Effector memory CD8-positive, alpha-beta T cell (primary cell): Measurements from ENCODE around the gene ITGB3BP.
"Not testable (repeated sequence)": the region's sequence is repeated elsewhere in the genome, so short reads cannot be mapped to it uniquely, and the experiment has no call there.

Experiments
- ATAC-seq: fragments of 150-1000 bp; cut with Tn5 transposase; replicated peaks from 2 replicates; pipeline ENCODE4 v1.10.0; 2021; ENCODE audit warnings: mild to moderate bottlenecking, moderate library complexity
- DNase-seq, 3 experiments: peaks; one replicate each; pipeline ENCODE4 v3.0.0; 2021
- H3K27ac Mint-ChIP-seq, 2 donors: one replicate each; pipeline ENCODE4 v1.8.0; 2022; ENCODE audit warnings: mild to moderate bottlenecking in 2 of 2, mixed read lengths in 2 of 2, moderate library complexity in 2 of 2
- H3K27me3 Mint-ChIP-seq, 2 donors: one replicate each; pipeline ENCODE4 v1.8.0; 2022; ENCODE audit warnings: mixed read lengths in 2 of 2
- H3K36me3 Mint-ChIP-seq: one replicate; pipeline ENCODE4 v1.8.0; 2022; ENCODE audit warnings: mild to moderate bottlenecking, moderate library complexity, mixed read lengths; ENCODE audit not compliant: insufficient read depth
- H3K4me1 Mint-ChIP-seq, 2 donors: one replicate each; pipeline ENCODE4 v1.8.0; 2022; ENCODE audit warnings: low read depth in 2 of 2, mixed read lengths in 2 of 2
- H3K4me3 Mint-ChIP-seq, 2 donors: one replicate each; pipeline ENCODE4 v1.8.0; 2022; ENCODE audit warnings: mild to moderate bottlenecking in 2 of 2, mixed read lengths in 2 of 2, moderate library complexity in 2 of 2
- H3K9me3 Mint-ChIP-seq, 2 donors: one replicate each; pipeline ENCODE4 v1.8.0; 2022; ENCODE audit warnings: mixed read lengths in 2 of 2

The ITGB3BP gene

GRCh38 chr1:63429281-63429680, 93.7 kb downstream of the ITGB3BP start:
- Mint-ChIP-seq H3K4me1 (no peaks in the 10 kb centered on the region), H3K4me3 (no peak overlapping the region), H3K9me3 (peaks cover 0 to 1% of the 10 kb centered on the region in 2 donors), H3K27ac (no peak overlapping the region), H3K36me3 (peaks cover 18% of the 10 kb centered on the region), H3K27me3 (no peaks in the 10 kb centered on the region)
- DNase-seq (no peak), ATAC-seq (no peak)

GRCh38 chr1:63428815-63429214, 94.2 kb downstream of the ITGB3BP start:
- Mint-ChIP-seq H3K27me3 (no peaks in the 10 kb centered on the region), H3K9me3 (peaks cover 0 to 1% of the 10 kb centered on the region in 2 donors), H3K4me1 (no peaks in the 10 kb centered on the region), H3K27ac (no peak overlapping the region), H3K4me3 (no peak overlapping the region), H3K36me3 (peaks cover 18% of the 10 kb centered on the region)
- ATAC-seq (no peak), DNase-seq (no peak)

GRCh38 chr1:63423649-63424048, 99.4 kb downstream of the ITGB3BP start:
- Mint-ChIP-seq H3K4me3 (no peak overlapping the region), H3K4me1 (no peaks in the 10 kb centered on the region), H3K9me3 (no peaks in the 10 kb centered on the region), H3K27ac (no peak overlapping the region), H3K27me3 (no peaks in the 10 kb centered on the region), H3K36me3 (peaks cover 6% of the 10 kb centered on the region)
- no peak for DNase-seq
- ATAC-seq: no peak

DNA sequence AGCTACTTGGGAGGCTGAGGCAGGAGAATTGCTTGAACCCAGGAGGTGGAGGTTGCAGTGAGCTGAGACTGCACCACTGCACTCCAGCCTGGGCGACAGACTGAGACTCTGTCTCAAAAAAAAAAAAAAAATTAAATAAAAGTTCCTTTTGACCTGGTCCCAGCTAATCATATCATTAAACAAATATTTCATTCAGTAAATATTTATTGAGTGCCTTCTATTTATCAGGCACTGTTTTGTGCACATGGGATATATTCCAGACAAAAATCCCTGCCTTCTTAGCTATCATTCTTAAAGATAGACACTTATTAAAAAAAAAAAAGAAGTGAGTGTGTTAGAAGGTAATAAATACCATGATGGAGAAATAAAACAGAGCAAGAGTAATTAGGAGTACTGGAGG, 102.3 kb downstream of the ITGB3BP start:
- not testable (repeated sequence) for DNase-seq, H3K27ac Mint-ChIP-seq

GRCh38 chr1:63418101-63418500, 104.9 kb downstream of the ITGB3BP start:
- DNase-seq: no peak
- H3K9me3 Mint-ChIP-seq: no peaks in the 10 kb centered on the region
- H3K36me3 Mint-ChIP-seq: peaks cover 17% of the 10 kb centered on the region
- H3K4me3 Mint-ChIP-seq: no peak overlapping the region
- H3K27ac Mint-ChIP-seq: no peak overlapping the region
- ATAC-seq: no peak
- H3K27me3 Mint-ChIP-seq: no peaks in the 10 kb centered on the region
- H3K4me1 Mint-ChIP-seq: no peaks in the 10 kb centered on the region

More for the DNA sequence above, 102.3 kb downstream of the ITGB3BP start:
- not testable (repeated sequence) for ATAC-seq, H3K27me3 Mint-ChIP-seq, H3K9me3 Mint-ChIP-seq, H3K4me1 Mint-ChIP-seq, H3K4me3 Mint-ChIP-seq
- peaks cover 10% of the 10 kb centered on the region for H3K36me3 Mint-ChIP-seq

DNA sequence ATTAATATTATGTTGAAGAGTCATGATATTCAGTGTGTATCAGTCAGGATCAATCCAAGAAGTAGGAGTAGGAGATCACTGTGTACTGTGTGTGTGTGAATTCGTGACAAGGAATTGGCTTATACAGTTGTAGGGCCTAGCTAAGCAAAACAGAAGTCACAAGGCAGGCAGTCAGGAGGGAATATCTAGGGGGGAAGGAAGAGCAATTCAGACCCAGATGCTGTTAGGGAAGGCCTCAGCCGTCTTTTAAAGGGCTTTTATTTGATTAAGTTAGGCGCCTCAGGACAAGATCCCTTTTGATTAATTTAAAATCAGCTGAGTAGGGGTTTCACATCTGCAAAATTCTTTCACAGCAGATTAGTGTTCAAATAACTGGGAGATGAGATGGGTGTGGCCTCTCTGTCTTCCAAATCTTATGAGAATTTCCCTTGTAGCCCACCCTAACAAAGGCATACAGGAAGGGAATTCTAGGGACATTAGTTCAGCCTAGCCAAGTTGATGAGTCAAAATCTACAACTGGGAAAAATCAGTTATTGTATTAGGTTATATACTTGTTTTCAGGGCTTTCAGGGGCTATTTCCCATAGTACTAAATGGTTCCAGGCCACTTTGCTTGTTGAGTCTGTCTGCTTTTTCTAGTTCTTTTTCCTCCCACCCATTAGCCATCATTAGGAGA, 108.2 kb downstream of the ITGB3BP start:
- Mint-ChIP-seq H3K4me3 (no peak overlapping the region), H3K9me3 (no peaks in the 10 kb centered on the region), H3K36me3 (peaks cover 20% of the 10 kb centered on the region), H3K27ac (no peak overlapping the region), H3K4me1 (no peaks in the 10 kb centered on the region), H3K27me3 (no peaks in the 10 kb centered on the region)
- no peak for DNase-seq
- no peak for ATAC-seq

- Mint-ChIP-seq H3K4me3 (no peak overlapping the region), H3K9me3 (no peaks in the 10 kb centered on the region), H3K36me3 (peaks cover 20% of the 10 kb centered on the region), H3K27ac (no peak overlapping the region), H3K4me1 (no peaks in the 10 kb centered on the region), H3K27me3 (no peaks in the 10 kb centered on the region)
- ATAC-seq (no peak), DNase-seq (no peak)
These were observed 109.6 kb downstream of the ITGB3BP start for GRCh38 chr1:63413394-63413793.

DNA sequence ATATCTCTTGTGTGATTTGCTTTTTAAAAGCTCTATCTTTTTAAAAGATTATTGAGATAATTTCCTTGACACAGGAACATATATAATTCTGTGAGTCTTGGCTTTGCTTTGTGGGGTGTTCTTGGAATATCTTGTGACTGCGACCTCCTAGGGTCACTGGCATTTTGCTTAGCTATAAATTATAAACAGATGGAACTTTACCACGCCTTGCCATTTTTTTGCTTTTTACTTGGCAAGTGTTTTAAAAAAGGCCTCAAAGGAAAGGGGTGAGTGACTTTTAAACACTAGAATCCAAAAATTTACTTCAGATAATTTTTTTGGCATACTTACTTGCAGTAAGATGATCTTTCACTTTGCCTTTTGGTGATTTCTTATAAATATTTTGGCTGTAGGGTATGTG, 112.0 kb downstream of the ITGB3BP start:
- Mint-ChIP-seq H3K9me3 (no peaks in the 10 kb centered on the region), H3K27me3 (no peaks in the 10 kb centered on the region), H3K36me3 (peaks cover 18% of the 10 kb centered on the region), H3K4me3 (no peak overlapping the region), H3K27ac (no peak overlapping the region), H3K4me1 (no peaks in the 10 kb centered on the region)
- ATAC-seq (no peak), DNase-seq (no peak)

GRCh38 chr1:63408331-63408730, 114.7 kb downstream of the ITGB3BP start:
- Mint-ChIP-seq H3K4me3 (no peak overlapping the region), H3K4me1 (no peaks in the 10 kb centered on the region), H3K36me3 (peaks cover 30% of the 10 kb centered on the region), H3K27me3 (no peaks in the 10 kb centered on the region), H3K9me3 (no peaks in the 10 kb centered on the region), H3K27ac (no peak overlapping the region)
- ATAC-seq: no peak
- no peak for DNase-seq

- H3K36me3 Mint-ChIP-seq: peaks cover 37% of the 10 kb centered on the region
- no peaks in the 10 kb centered on the region for H3K27me3 Mint-ChIP-seq
- H3K9me3 Mint-ChIP-seq: no peaks in the 10 kb centered on the region
- H3K4me1 Mint-ChIP-seq: no peaks in the 10 kb centered on the region
- DNase-seq (no peak), ATAC-seq (no peak)
- H3K27ac Mint-ChIP-seq: no peak overlapping the region
- no peak overlapping the region for H3K4me3 Mint-ChIP-seq
These were observed 116.0 kb downstream of the ITGB3BP start for GRCh38 chr1:63407002-63407401.

- ATAC-seq (no peak), DNase-seq (no peak)
- Mint-ChIP-seq H3K4me1 (no peaks in the 10 kb centered on the region), H3K36me3 (peaks cover 43% of the 10 kb centered on the region), H3K9me3 (no peaks in the 10 kb centered on the region), H3K27ac (no peak overlapping the region), H3K4me3 (no peak overlapping the region), H3K27me3 (no peaks in the 10 kb centered on the region)
These were observed 117.0 kb downstream of the ITGB3BP start for GRCh38 chr1:63405987-63406386.

DNA sequence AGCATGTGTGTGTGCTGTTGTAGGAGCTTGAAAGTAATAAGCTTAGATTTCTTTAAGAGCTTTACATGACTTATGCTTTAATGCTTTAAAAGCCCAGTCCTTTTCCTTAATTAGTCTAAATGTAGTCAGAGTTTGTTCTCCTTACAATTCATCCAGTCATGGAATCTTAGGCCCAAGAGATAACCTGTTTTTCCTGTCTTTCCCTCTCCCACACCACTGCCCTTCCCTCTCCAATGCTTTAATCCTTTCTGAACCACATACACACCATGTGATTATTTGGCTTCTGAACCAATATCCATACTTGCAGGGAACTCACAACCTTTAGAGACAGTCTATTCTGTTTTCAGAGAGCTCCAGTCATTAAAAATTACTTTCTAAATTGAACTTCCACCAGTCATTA, 118.0 kb downstream of the ITGB3BP start:
- Mint-ChIP-seq H3K27me3 (no peaks in the 10 kb centered on the region), H3K9me3 (no peaks in the 10 kb centered on the region), H3K27ac (no peak overlapping the region), H3K4me1 (no peaks in the 10 kb centered on the region), H3K36me3 (peaks cover 48% of the 10 kb centered on the region), H3K4me3 (no peak overlapping the region)
- ATAC-seq (no peak), DNase-seq (no peak)

DNA sequence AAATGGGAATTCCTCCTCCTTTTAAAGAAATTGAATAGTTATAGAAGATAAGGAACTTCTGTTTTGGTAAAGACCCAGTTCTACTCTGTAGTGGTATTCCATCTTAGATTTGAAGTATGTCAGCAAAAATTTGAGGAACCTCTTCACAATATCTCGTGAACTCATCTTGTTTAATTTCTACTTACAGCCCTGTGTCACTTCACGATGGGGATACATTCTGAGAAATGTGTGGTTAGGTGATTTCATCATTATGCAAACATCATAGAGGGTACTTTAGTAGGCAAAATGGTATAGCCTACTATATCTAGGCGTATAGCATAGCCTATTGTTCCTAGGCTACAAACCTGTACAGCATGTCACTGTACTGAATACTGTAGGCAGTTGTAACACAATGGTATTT, 119.6 kb downstream of the ITGB3BP start:
- Mint-ChIP-seq H3K9me3 (no peaks in the 10 kb centered on the region), H3K27me3 (no peaks in the 10 kb centered on the region), H3K36me3 (peaks cover 57% of the 10 kb centered on the region), H3K27ac (no peak overlapping the region), H3K4me3 (no peak overlapping the region), H3K4me1 (no peaks in the 10 kb centered on the region)
- ATAC-seq: no peak
- no peak for DNase-seq

DNA sequence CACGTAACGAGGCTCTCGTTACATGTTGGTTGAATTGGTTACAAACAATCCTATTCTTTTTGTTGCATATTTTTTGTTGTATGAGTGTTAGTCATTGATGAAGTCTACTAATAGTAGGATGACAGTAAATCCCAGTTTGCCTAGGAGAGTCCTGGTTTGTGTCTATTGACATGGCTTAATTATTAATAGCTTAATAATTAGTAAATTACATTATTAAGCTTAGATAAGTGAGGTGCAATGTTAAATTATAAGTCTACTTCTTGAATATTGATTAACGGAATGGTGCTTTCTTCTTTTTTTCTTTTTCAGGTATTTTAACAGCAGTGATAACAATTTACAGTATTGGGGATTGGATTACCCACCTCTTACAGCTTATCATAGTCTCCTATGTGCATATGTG, 121.1 kb downstream of the ITGB3BP start:
- ATAC-seq (no peak), DNase-seq (no peak)
- no peaks in the 10 kb centered on the region for H3K4me1 Mint-ChIP-seq

More for the DNA sequence above, 121.1 kb downstream of the ITGB3BP start:
- Mint-ChIP-seq H3K4me3 (no peak overlapping the region), H3K27me3 (no peaks in the 10 kb centered on the region), H3K27ac (no peak overlapping the region), H3K36me3 (peaks cover 53% of the 10 kb centered on the region), H3K9me3 (no peaks in the 10 kb centered on the region)
